Natural killer cell treated with Interleukin-12 subunit alpha and Interleukin-12 subunit beta and Interleukin-15 and Interleukin-18, amount 100 ng/mL, for 72 hours (primary cell): Measurements from ENCODE around the gene GPR137. TPM values are rescaled to one million over a fixed set of nuclear protein-coding genes. Genes with fewer than 3 reads are reported as not detected.
A peak's percentile ranks its signal among the peaks of the same experiment; 100 is the strongest.

Source experiments
- ATAC-seq, 2 donors: fragments of 150-1000 bp; cut with Tn5 transposase in 1 of 2; sonication (Bioruptor Pico), chemical (Tn5 transposase) in 1 of 2; 2 replicates each; pipeline ENCODE4 v1.10.0; 2021
- DNase-seq: peaks from one replicate; pipeline ENCODE4 v3.0.0; 2022; ENCODE audit warnings: low spot score
- H3K27ac Mint-ChIP-seq, 2 donors: 1 replicate in 1 of 2; 2 replicates in 1 of 2; pipeline ENCODE4 v1.8.0; 2022; ENCODE audit warnings: mixed read lengths in 2 of 2, mild to moderate bottlenecking in 1 of 2, moderate library complexity in 1 of 2
- H3K27me3 Mint-ChIP-seq, 2 donors: 1 replicate in 1 of 2; 2 replicates in 1 of 2; pipeline ENCODE4 v1.8.0; 2022; ENCODE audit warnings: mixed read lengths in 2 of 2
- H3K36me3 Mint-ChIP-seq: one replicate; pipeline ENCODE4 v1.8.0; 2022; ENCODE audit warnings: mixed read lengths
- H3K4me1 Mint-ChIP-seq, 2 donors: 1 replicate in 1 of 2; 2 replicates in 1 of 2; pipeline ENCODE4 v1.8.0; 2022; ENCODE audit warnings: low read depth in 2 of 2, mixed read lengths in 2 of 2, mild to moderate bottlenecking in 1 of 2
- H3K4me3 Mint-ChIP-seq: one replicate; pipeline ENCODE4 v1.8.0; 2022; ENCODE audit warnings: mixed read lengths
- H3K9me3 Mint-ChIP-seq: 2 replicates; pipeline ENCODE4 v1.8.0; 2022; ENCODE audit warnings: mixed read lengths
- total RNA-seq, 2 donors: library from RNA; stranded (reverse); gene quantifications; one replicate each; pipeline ENCODE4 v1.2.3, GENCODE V29; 2022

The GPR137 gene
- total RNA-seq, 2 donors from 2014 or later: 40.9 to 62.7 TPM

DNA sequence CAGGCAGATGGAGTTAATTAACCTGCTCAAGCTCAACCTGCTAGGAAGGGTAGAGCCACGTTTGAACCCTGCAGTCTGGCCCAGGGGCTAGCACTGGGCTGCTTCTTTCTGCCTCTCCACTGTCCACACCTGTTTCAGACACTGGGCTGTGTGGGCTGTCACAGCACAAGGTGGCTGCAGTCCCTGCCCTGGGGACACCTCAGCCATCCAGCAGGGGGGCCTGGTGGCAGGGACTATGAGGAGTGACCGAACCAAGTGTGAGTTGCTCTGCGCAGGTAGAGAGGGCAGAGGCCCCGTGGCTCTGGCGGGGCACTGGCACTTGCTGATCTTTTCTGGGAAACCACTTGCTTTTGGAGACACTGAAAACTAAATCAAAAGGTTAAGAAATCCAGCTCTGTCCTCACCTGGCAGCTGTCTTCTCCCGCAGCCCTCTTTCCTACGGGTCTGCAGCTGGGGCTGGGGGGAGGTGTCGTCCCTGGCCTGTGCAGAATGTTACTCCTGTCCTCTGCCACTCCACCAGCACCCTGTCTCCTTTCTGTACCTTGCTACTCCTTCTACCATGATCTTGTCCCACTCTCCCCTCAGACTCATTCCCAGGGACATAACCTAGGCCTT lies 7.0 kb upstream of the GPR137 start:
- no peak overlapping the region for H3K27ac Mint-ChIP-seq
- no peak overlapping the region for H3K4me3 Mint-ChIP-seq
- DNase-seq (no peak), ATAC-seq (no peak)
- H3K4me1 Mint-ChIP-seq: peaks cover 0 to 12% of the 10 kb centered on the region in 2 donors
- H3K36me3 Mint-ChIP-seq: no peaks in the 10 kb centered on the region
- no peaks in the 10 kb centered on the region for H3K27me3 Mint-ChIP-seq
- H3K9me3 Mint-ChIP-seq: no peaks in the 10 kb centered on the region

DNA sequence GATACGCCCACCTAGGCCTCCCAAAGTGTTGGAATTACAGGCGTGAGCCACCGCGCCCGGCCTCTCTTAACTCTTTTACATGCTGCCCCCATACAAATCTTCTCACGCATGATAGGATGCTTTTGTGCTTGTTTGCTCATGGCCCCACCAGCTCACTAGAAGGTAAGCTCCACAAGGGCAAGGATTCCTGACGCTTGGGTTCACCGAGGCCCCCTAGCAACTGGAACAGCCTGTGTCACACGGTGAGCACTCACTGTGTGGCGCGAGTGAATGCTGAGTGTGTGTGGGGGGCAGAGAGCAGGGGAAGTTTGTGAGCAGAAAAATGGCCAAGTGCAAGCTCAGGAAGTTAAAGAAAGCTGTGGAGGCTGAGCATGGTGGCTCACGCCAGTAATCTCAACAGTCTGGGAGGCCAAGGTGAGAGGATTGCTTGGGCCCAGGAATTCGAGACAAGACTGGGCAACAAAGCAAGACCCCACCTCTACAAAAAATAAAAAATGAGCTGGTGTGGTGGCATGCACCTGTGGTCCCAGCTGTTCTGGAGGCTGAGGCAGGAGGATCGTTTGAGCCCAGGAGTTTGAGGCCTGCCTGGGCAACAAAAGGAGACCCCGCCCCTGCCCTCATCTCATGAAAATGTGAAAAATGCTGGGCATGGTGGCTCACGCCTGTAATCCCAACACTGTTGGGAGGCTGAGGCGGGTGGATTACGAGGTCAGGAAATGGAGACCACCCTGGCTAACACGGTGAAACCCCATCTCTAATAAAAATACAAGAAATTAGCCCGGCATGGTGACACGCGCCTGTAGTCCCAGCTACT lies 3.5 kb upstream of the GPR137 start:
- ATAC-seq (no peak), DNase-seq (no peak)
- Mint-ChIP-seq H3K4me1 (peaks cover 14 to 21% of the 10 kb centered on the region in 2 donors), H3K27ac (no peak overlapping the region), H3K27me3 (no peaks in the 10 kb centered on the region), H3K36me3 (no peaks in the 10 kb centered on the region), H3K9me3 (no peaks in the 10 kb centered on the region), H3K4me3 (no peak overlapping the region)

DNA sequence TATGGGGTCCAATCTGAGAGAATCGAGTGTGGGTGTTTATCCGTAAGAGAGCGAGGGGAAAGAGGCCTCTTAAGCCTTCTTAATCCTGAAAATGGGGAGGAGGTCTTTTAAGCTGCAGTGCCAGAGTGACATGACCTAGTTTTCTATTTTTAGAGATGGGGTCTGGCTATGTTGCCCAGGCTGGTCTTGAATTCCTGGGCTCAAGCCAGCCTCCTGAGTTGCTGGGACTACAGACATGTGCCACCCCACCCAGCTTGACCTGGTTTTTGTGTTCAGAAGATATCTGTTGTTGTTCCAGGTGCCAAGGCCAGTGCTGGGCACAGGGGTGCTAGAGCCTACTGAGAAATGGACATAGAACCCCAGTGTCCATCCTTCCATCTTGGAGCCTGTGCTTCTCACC lies 2.6 kb upstream of the GPR137 start:
- peak overlapping the region; percentile 66 for H3K4me3 Mint-ChIP-seq
- no peak overlapping the region for H3K27ac Mint-ChIP-seq

DNA sequence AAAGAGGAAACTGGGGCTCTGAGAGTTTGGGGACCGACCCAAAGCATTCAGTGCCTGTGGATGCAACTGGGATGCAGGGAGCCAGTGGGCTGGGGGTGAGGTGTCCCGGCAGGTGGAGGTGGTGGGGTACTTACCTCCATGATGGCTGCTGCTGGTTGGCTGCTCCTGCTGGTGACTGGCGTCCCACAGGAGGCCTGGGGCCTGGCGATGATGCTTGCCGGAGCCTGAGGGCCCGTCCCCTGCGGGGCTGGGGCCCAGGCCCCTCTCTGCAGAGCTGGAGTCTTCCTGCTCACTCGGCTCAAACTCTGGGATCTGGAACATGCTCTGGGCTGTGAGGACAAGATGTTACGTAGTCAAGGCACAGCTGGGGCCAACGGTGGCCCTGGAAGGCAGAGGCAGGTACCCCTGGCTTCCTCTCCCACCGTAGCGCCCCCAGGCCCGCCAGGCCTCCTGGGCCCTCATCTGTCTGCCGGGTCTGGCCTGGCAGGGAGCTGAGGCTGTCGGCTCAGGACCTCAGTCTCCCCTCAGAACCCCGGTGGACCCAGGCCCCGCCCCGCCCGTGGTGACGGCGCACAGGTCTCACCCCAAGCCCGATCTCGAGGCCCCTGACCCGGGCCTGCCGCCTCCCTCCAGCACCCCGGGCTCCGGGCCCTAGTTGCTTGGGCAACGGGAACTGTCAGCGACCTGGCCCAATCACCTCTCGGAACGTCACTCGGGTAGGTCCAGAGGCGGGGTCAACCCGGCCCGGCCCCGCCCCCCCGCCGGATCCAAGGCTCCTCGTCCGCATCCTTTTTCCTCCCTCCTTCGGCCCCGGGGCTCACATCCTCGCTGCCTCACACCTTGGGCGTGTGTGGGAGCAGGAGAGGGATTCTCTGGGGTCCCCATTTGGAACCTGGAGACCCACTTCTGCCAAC lies 1.3 kb upstream of the GPR137 start, which contains the start of gene BAD:
Gene BAD (minus strand): TSS at position 618 of the 914 bp plus-strand sequence. CDS start 297 bp downstream, at position 321.
- Mint-ChIP-seq H3K27ac (peak within 1 kb of the TSS; percentile 82 to 83), H3K27me3 (no peaks in the 10 kb centered on the region), H3K9me3 (no peaks in the 10 kb centered on the region), H3K4me3 (peak within 1 kb of the TSS; percentile 85), H3K4me1 (peaks cover 14 to 22% of the 10 kb centered on the region in 2 donors), H3K36me3 (no peaks in the 10 kb centered on the region)
- DNase-seq (peak; percentile 94), ATAC-seq (peak; percentile 91 to 92)

More for the DNA sequence above, 2.6 kb upstream of the GPR137 start:
- Mint-ChIP-seq H3K36me3 (no peaks in the 10 kb centered on the region), H3K27me3 (no peaks in the 10 kb centered on the region), H3K9me3 (no peaks in the 10 kb centered on the region), H3K4me1 (peaks cover 14 to 22% of the 10 kb centered on the region in 2 donors)
- DNase-seq (no peak), ATAC-seq (no peak)

DNA sequence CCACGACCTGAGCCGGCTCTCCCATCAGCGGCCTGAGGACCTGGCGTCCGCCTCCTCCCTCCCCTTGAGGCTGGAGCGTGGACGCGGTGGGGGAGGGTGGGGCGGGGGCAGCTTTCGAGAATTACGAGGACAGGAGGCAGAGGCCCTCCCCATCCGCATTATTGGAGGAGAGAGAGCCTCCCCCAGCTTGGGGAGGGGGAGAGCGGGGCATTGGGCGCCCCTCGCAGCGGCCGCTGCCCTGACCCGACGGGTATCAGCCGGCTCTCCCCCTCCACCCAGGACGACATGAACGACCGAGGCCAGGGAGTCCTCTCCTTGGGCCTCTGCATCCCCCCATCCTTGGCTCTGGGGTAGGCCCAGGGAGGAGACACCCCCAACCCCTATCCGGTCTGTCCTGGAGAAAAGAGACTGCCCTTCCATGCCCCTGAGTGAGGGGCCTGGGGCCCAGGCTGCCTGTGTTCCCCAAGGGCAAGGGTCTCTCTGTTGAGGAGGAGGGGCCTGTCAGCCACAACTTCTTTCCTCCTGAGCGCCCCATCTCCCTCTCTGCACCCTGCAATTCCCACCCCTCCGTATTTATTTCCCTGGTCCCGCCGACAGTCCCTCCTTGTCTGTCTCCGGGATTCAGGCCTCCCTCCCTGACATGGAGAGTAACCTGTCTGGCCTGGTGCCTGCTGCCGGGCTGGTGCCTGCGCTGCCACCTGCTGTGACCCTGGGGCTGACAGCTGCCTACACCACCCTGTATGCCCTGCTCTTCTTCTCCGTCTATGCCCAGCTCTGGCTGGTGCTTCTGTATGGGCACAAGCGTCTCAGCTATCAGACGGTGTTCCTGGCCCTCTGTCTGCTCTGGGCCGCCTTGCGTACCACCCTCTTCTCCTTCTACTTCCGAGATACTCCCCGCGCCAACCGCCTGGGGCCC lies 495 bp downstream of the GPR137 start:
- no peaks in the 10 kb centered on the region for H3K9me3 Mint-ChIP-seq
- peak overlapping the region; percentile 84 for H3K4me3 Mint-ChIP-seq
- no peak for ATAC-seq
- H3K27ac Mint-ChIP-seq: peak overlapping the region; percentile 82
- H3K27me3 Mint-ChIP-seq: peaks cover 6 to 8% of the 10 kb centered on the region in 2 donors
- DNase-seq: no peak
- H3K4me1 Mint-ChIP-seq: peaks cover 19 to 24% of the 10 kb centered on the region in 2 donors
- no peaks in the 10 kb centered on the region for H3K36me3 Mint-ChIP-seq

DNA sequence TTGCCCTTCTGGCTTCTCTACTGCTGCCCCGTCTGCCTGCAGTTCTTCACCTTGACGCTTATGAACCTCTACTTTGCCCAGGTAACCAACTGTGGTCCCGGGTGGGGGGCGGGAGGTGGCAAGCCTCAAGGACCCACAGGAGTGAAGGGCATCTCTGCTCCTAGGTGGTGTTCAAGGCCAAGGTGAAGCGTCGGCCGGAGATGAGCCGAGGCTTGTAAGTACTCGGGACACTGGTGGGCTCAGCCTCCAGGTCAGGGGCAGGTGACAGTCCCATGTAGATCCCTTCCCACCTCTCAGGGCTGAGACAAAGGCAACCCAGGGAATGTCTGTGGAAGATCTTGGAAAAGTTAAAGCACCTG lies 1.1 kb downstream of the GPR137 start:
- peak overlapping the region; percentile 84 for H3K4me3 Mint-ChIP-seq

DNA sequence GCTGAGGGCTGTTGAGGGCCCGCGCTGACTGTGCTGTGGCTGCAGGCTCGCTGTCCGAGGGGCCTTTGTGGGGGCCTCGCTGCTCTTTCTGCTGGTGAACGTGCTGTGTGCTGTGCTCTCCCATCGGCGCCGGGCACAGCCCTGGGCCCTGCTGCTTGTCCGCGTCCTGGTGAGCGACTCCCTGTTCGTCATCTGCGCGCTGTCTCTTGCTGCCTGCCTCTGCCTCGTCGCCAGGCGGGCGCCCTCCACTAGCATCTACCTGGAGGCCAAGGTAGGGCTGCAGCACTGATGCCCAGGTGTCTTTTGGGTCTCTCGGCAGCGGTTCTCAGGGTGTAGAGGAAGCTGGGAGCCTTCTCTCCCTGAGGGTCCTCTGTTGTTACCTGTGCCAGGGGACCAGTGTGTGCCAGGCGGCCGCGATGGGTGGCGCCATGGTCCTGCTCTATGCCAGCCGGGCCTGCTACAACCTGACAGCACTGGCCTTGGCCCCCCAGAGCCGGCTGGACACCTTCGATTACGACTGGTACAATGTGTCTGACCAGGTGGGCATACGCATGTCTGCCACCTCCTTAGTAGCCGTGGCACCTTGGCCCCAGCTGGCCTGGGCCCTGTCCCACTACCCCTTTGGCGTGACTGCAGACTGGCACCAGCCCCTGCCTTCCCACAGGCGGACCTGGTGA lies 2.2 kb downstream of the GPR137 start:
- no peak for ATAC-seq
- DNase-seq: no peak
- Mint-ChIP-seq H3K4me3 (no peak overlapping the region), H3K36me3 (no peaks in the 10 kb centered on the region), H3K27me3 (peaks cover 10 to 11% of the 10 kb centered on the region in 2 donors), H3K27ac (no peak overlapping the region), H3K9me3 (no peaks in the 10 kb centered on the region), H3K4me1 (peaks cover 18 to 19% of the 10 kb centered on the region in 2 donors)

More for the DNA sequence above, 1.1 kb downstream of the GPR137 start:
- Mint-ChIP-seq H3K9me3 (no peaks in the 10 kb centered on the region), H3K4me1 (peaks cover 19% of the 10 kb centered on the region in 2 donors), H3K36me3 (no peaks in the 10 kb centered on the region), H3K27me3 (peaks cover 6 to 8% of the 10 kb centered on the region in 2 donors), H3K27ac (peak overlapping the region; percentile 73 to 82)
- DNase-seq: no peak
- no peak for ATAC-seq

DNA sequence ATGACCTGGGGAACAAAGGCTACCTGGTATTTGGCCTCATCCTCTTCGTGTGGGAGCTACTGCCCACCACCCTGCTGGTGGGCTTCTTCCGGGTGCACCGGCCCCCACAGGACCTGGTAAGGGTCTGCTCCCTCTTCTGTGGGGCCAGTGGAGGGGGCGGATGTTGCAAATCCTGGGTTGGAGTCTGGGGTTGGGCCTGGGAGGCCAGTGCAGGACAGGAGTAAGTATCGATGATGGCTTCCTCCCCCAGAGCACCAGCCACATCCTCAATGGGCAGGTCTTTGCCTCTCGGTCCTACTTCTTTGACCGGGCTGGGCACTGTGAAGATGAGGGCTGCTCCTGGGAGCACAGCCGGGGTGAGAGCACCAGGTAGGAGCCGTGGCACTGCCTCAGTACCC lies 2.7 kb downstream of the GPR137 start:
- Mint-ChIP-seq H3K9me3 (no peaks in the 10 kb centered on the region), H3K36me3 (no peaks in the 10 kb centered on the region), H3K27ac (no peak overlapping the region), H3K4me3 (no peak overlapping the region), H3K27me3 (peaks cover 14 to 17% of the 10 kb centered on the region in 2 donors), H3K4me1 (peaks cover 16 to 19% of the 10 kb centered on the region in 2 donors)
- DNase-seq: no peak
- no peak for ATAC-seq

DNA sequence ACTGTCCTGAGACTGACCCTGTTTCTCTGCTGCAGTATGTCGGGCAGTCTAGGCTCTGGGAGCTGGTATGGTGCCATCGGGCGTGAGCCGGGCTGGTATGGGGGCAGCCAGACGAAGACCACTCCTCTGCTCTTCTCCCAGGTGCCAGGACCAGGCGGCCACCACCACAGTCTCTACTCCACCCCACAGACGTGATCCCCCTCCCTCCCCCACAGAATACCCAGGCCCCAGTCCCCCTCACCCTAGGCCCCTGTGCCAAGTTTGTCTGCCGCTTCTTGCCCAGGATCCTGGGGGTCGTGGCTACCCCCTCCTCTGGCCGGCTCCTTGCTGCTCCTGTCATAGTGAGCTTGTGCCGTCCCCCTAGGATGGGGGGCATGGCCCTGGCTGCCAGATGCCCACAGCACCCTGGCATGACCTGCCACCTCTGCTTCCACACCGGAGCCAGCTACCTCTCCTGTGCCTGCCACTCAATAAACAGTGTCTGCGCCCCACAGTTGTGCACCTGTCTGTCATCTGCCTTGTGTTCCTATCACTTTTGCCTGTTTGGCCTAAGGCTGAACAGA lies 3.4 kb downstream of the GPR137 start:
- H3K4me1 Mint-ChIP-seq: peaks cover 16% of the 10 kb centered on the region in 2 donors
- peaks cover 15 to 19% of the 10 kb centered on the region in 2 donors for H3K27me3 Mint-ChIP-seq
- H3K9me3 Mint-ChIP-seq: no peaks in the 10 kb centered on the region
- no peak for ATAC-seq
- DNase-seq: no peak
- no peaks in the 10 kb centered on the region for H3K36me3 Mint-ChIP-seq
- no peak overlapping the region for H3K27ac Mint-ChIP-seq
- no peak overlapping the region for H3K4me3 Mint-ChIP-seq

DNA sequence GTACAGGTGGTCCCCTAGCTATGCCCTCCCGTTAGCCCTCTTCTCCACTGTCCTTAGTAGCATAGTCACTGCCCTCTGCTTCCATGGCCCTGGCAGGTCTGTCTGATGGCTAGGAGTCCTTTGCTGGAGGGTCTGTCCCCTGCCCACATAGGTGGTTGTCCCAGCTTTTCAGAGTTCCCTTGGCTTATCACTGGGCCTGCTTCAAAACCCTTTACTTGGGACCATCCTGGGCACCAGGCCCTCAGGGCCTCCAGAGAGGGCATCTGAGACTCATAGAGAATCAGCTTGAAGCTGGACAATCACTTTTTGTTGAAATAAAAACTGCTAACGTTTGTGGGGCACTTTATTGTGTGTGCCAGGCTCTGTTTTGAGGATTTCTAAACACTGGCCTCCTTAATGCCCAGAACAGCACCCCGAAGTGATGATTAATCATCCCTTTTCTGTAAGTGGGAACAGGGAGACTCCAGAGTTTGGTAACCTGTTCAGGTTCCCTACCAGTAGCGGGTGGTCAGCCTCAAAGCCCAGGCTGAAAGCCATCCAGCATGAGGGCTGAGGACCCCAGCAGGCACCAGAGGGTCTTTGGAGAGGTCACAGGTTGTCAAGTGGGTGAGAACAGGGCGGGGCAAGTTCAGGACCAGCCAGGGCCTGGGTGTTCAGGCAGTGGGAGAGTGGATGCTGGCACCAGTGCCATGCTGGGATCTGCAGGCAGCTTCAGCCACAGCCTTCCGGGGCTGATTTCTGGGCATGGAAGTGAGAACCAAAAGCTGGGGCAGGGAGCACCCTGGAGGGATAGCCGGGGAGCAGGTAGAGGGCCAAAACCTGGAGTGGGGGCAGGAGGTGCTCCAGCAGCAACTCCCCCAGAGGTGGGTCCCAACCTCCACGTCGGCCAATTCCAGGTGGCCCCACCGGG lies 5.0 kb downstream of the GPR137 start:
- H3K27ac Mint-ChIP-seq: no peak overlapping the region

DNA sequence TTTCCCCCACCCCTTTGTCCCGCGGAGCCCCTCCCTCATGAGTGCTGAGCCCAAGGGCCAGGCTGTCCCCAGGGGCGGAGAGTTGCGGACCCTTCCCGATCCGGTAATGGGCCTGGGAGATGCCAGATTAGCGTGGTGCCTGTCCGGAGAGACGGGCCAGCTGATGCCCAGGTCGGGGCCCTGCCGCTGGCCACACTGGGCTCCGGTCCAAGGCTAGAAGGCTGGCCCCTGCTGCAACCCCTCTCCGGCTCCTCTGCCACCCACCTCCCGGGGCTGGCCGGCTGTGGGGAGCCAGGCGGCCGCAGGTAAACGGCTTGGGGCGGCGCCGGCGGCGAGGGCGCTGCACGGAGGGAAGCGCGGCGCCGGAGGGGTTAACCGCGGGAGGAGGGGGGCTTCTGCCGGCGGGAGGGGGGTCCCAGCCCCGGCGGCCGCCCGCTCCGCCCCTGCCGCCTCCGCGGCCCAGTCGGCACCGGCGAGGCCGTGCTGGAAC lies 5.7 kb downstream of the GPR137 start, which contains the start of gene KCNK4:
Gene KCNK4 (plus strand): TSS at position 41 of the 490 bp plus-strand sequence. CDS start 1,717 bp downstream, outside the sequence.
- no peak within 1 kb of the TSS for H3K27ac Mint-ChIP-seq
- ATAC-seq: no peak
- H3K4me1 Mint-ChIP-seq: peaks cover 12 to 15% of the 10 kb centered on the region in 2 donors
- peaks cover 29% of the 10 kb centered on the region in 2 donors for H3K27me3 Mint-ChIP-seq
- no peaks in the 10 kb centered on the region for H3K36me3 Mint-ChIP-seq
- DNase-seq: no peak
- H3K9me3 Mint-ChIP-seq: no peaks in the 10 kb centered on the region
- peak within 1 kb of the TSS; percentile 74 for H3K4me3 Mint-ChIP-seq

More for the DNA sequence above, 5.0 kb downstream of the GPR137 start:
- ATAC-seq (no peak), DNase-seq (no peak)
- Mint-ChIP-seq H3K4me3 (peak overlapping the region; percentile 74), H3K36me3 (no peaks in the 10 kb centered on the region), H3K4me1 (peaks cover 14 to 16% of the 10 kb centered on the region in 2 donors), H3K27me3 (peaks cover 25 to 29% of the 10 kb centered on the region in 2 donors), H3K9me3 (no peaks in the 10 kb centered on the region)
